ENCODE measurements around the gene GPR32.

DNA sequence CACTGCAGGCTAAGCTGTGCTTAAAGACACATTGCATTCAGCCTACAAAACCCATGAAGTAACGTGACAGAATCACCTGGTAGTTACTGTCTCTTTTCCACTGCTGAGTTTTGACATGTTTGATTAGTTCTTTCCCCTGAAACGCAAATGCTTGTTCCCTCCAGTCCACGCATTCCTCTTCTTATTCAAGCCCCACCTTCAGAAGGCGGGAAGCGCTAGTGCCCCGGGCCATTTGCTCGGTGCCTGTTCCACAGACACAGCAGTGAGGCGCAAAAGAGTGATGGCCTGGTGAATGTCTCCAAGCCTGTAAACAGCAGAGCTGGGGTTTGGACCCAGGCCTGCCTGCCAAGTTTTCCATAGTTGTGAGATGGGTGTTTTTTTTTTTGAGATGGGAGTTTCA is 30.8 kb downstream of the GPR32 start:
- no peak for TF ChIP-seq EZH2 (IDR thresholded peaks at IDR 0.05; ENCODE audit: insufficient read depth, poor library complexity, severe bottlenecking)
- TF ChIP-seq EZH2phosphoT487 (IDR thresholded peaks at IDR 0.05; ENCODE audit: insufficient read depth, low read depth) = no peak
